Kidney (tissue), 14 donors: ENCODE data around the gene ASB2. TPM values are rescaled to one million over a fixed set of nuclear protein-coding genes. Genes with fewer than 3 reads are reported as not detected.

ENCODE experiments used
- DNase-seq, 5 donors: peaks; one replicate each; pipeline ENCODE4 v3.0.0-alpha.2; 2013 to 2020
- FAIRE-seq: peaks from 2 replicates; lab custom pipeline; 2012; peaks lifted over from hg19 to GRCh38; lab: Jason Lieb, UNC
- H3K27ac ChIP-seq, 2 donors: one replicate each; pipeline ENCODE4 v1.7.0; 2013; ENCODE audit warnings: low read depth in 2 of 2, low read length in 2 of 2, inconsistent platforms in 1 of 2
- H3K27me3 ChIP-seq: one replicate; pipeline ENCODE4 v1.7.1; 2013; ENCODE audit warnings: low read length, inconsistent platforms; ENCODE audit not compliant: control insufficient read depth, insufficient read depth
- H3K36me3 ChIP-seq, 3 donors: one replicate each; pipeline versions ENCODE4 v1.7.0 to v1.7.1; 2013; ENCODE audit warnings: low read length in 3 of 3, control low read depth in 1 of 3, inconsistent platforms in 1 of 3; ENCODE audit not compliant: insufficient read depth in 3 of 3, control insufficient read depth in 2 of 3
- H3K4me1 ChIP-seq, 3 donors: one replicate each; pipeline versions ENCODE4 v1.7.0 to v1.7.1; 2013; ENCODE audit warnings: low read length in 3 of 3, inconsistent platforms in 1 of 3, low read depth in 1 of 3; ENCODE audit not compliant: control insufficient read depth in 2 of 3, insufficient read depth in 2 of 3
- H3K4me3 ChIP-seq, 3 donors: one replicate each; pipeline versions ENCODE4 v1.7.0 to v1.8.1; 2013; ENCODE audit warnings: low read length in 3 of 3, control low read depth in 1 of 3, inconsistent platforms in 1 of 3
- H3K9ac ChIP-seq, 3 donors: one replicate each; pipeline versions ENCODE4 v1.7.0 to v1.7.1; 2013; ENCODE audit warnings: low read length in 3 of 3, control low read depth in 1 of 3, inconsistent platforms in 1 of 3
- H3K9me3 ChIP-seq, 3 donors: one replicate each; pipeline versions ENCODE4 v1.7.0 to v1.7.1; 2013; ENCODE audit warnings: low read length in 3 of 3, control low read depth in 1 of 3, inconsistent platforms in 1 of 3; ENCODE audit not compliant: control insufficient read depth in 2 of 3, insufficient read depth in 1 of 3
- intact Hi-C: fragments of 100-400 bp; cut with DNase I; formaldehyde crosslinking; loops from one replicate; pipeline ENCODE4 v1.11.1; 2022
- polyA plus RNA-seq: library from polyadenylated mRNA; stranded (reverse); fragments of 350-450 nt; fragmentation: Illumina TruSeq; extraction: RNeasy Lipid Tissue Mini Kit (QIAGEN cat#74804); gene quantifications from one replicate; pipeline ENCODE4 v1.2.3, GENCODE V29; 2014; ENCODE audit warnings: low read depth, low replicate concordance; ENCODE audit not compliant: insufficient read depth
- total RNA-seq: library from RNA; stranded (reverse); fragmentation: NEBNext Ultra II Directional; extraction: Animal tissue kit (Norgen Biotek cat#: 25700); gene quantifications from one replicate; pipeline ENCODE4 v1.2.1, GENCODE V29; 2021
- TF ChIP-seq, protein P1 (sequence below): IDR thresholded peaks from 3 replicates; pipeline ENCODE4 v1.5.1; 2012; ENCODE audit warnings: mild to moderate bottlenecking, moderate library complexity, borderline replicate concordance; ENCODE audit not compliant: insufficient read depth; ENCODE audit errors: extremely low read depth
- donor health status: control.
- donor health status: control.
- donor health status: control.
- donor health status: control.
- donor health status: control.
- donor health status: DM: yes; HTN: yes; CAD: no.
- donor health status: Normal renal cell carcinoma (clear cell type).

Gene ASB2
- total and polyA plus RNA-seq, 2 donors from 2014 or later, result 0.97 to 3.7 TPM

DNA sequence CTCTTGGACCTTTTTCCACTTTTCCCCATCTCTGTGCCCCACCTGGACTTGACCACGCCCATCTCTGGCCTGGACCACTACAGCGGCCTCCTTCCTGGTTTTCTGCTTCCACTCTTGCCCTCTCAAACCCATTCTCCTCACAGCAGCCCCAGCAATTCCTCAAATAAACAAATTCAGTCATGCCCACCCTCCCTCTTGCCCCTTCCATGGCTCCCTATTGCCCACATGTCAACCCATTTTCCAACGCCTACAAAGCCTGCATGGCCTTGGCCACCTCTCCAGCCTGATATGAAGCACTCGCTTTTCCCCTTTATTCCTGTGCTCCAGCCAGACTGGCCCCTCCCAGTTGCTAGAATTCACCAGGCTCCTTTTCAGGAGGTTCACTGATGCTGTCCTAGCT lies 43.9 kb upstream of the ASB2 start:
- no peaks in the 10 kb centered on the region for H3K36me3 ChIP-seq
- FAIRE-seq (no peak), DNase-seq (no peak)
- H3K27me3 ChIP-seq, result no peaks in the 10 kb centered on the region
- H3K4me3 ChIP-seq, result no peak overlapping the region
- no peak overlapping the region for H3K27ac ChIP-seq
- no peaks in the 10 kb centered on the region for H3K9me3 ChIP-seq
- TF ChIP-seq, protein P1, sequence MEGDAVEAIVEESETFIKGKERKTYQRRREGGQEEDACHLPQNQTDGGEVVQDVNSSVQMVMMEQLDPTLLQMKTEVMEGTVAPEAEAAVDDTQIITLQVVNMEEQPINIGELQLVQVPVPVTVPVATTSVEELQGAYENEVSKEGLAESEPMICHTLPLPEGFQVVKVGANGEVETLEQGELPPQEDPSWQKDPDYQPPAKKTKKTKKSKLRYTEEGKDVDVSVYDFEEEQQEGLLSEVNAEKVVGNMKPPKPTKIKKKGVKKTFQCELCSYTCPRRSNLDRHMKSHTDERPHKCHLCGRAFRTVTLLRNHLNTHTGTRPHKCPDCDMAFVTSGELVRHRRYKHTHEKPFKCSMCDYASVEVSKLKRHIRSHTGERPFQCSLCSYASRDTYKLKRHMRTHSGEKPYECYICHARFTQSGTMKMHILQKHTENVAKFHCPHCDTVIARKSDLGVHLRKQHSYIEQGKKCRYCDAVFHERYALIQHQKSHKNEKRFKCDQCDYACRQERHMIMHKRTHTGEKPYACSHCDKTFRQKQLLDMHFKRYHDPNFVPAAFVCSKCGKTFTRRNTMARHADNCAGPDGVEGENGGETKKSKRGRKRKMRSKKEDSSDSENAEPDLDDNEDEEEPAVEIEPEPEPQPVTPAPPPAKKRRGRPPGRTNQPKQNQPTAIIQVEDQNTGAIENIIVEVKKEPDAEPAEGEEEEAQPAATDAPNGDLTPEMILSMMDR, result no peak
- H3K4me1 ChIP-seq, result no peaks in the 10 kb centered on the region
- no peak overlapping the region for H3K9ac ChIP-seq
- intact Hi-C loops, result no loop called here

DNA sequence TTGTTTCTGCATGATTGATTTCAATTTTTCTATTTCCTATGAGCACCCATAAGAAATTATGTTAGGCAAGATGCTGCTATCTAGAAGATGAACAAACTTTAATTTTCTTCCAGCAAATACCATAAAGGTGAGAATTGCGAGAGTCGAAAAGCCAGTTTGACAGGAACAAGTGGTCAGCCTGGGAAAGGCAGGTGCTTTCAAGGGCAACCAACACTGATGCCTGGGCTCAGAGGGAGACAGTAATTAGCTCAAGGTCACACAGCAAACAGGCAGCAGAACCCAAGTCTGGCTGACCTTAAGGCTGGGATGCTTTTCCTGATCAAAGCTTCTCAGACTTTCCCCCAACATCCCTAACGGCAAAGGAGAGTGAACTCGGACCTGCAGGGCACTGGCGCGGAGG lies 43.0 kb upstream of the ASB2 start:
- H3K27me3 ChIP-seq, result no peaks in the 10 kb centered on the region
- intact Hi-C loops, result no loop called here
- no peak for FAIRE-seq

DNA sequence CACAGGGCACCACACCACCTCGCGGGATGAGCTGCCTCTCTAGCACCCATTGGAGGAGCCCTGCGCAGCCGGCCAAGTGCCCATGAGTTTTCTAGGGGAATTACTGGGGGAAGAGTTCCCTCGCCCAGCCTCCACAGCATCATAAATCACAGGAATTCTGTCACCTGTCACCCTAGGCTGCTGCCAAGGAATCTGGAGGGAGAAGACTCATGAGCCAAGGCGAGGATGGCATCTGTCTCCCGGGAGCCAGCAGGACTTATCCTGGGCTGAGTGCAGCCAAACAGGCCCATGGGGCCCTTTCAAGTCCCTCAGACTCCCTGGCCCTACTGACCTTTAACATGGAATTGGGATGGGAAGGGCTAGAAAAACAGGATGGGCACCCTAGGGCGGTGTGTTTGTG lies 41.9 kb upstream of the ASB2 start:
- Histone ChIP-seq H3K4me1 (no peaks in the 10 kb centered on the region), H3K36me3 (no peaks in the 10 kb centered on the region), H3K9ac (no peak overlapping the region), H3K9me3 (no peaks in the 10 kb centered on the region), H3K27ac (no peak overlapping the region), H3K27me3 (no peaks in the 10 kb centered on the region), H3K4me3 (no peak overlapping the region)
- no peak for FAIRE-seq
- TF ChIP-seq, protein P1, result no peak
- DNase-seq, result no peak
- intact Hi-C loops, result no loop called here

More for the DNA sequence above, 43.0 kb upstream of the ASB2 start:
- no peak overlapping the region for H3K27ac ChIP-seq
- TF ChIP-seq, protein P1, result no peak
- no peak for DNase-seq
- H3K9ac ChIP-seq, result no peak overlapping the region
- no peak overlapping the region for H3K4me3 ChIP-seq
- H3K4me1 ChIP-seq, result no peaks in the 10 kb centered on the region
- no peaks in the 10 kb centered on the region for H3K9me3 ChIP-seq
- H3K36me3 ChIP-seq, result no peaks in the 10 kb centered on the region

DNA sequence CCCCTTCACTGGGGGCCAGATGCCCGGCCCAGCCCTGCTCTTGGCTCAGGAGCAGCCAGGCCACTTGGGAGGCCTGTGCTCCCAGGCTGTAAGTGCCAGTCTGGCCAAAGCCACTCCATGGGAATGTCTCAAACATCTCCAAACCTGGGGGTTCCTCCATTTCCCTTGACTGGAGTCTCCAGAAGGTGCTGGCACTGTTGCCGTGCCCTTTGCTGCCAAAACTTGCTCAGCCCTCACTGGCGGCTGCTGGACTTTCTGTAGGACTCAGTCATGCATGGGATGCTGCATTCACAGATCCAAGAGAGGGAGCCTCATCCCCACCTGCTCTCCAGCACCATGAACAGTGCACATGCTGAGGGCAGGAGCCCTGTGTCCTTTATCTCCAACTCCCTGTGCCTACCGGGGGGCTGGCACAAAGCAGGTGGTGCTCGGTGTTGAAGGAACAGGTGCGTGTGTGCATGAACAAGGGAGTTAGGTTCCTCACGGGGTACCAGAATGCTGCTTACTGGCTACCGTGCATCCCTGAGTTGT lies 40.1 kb upstream of the ASB2 start:
- H3K4me3 ChIP-seq, result no peak overlapping the region
- intact Hi-C loops, result no loop called here
- no peaks in the 10 kb centered on the region for H3K36me3 ChIP-seq
- H3K4me1 ChIP-seq, result no peaks in the 10 kb centered on the region
- FAIRE-seq (no peak), DNase-seq (no peak)
- H3K27me3 ChIP-seq, result no peaks in the 10 kb centered on the region
- TF ChIP-seq, protein P1, result no peak
- H3K9me3 ChIP-seq, result no peaks in the 10 kb centered on the region
- no peak overlapping the region for H3K27ac ChIP-seq
- H3K9ac ChIP-seq, result no peak overlapping the region
